Breast epithelium (tissue), 4 donors: ENCODE data around the gene XIRP2. TPM values are rescaled to one million over a fixed set of nuclear protein-coding genes. Genes with fewer than 3 reads are reported as not detected.
A peak's percentile ranks its signal among the peaks of the same experiment; 100 is the strongest.

Experiments used
- DNase-seq, 2 donors: peaks; one replicate each; pipeline ENCODE4 v3.0.0-alpha.2; 2019; ENCODE audit warnings: low spot score in 2 of 2
- H3K27ac ChIP-seq, 2 donors: fragments of 200-600 bp; sonication (generic) in 1 of 2; one replicate each; pipeline ENCODE4 v1.5.1; 2016 to 2019; ENCODE audit warnings: mild to moderate bottlenecking in 1 of 2
- H3K27me3 ChIP-seq, 2 donors: fragments of 200-600 bp; sonication (generic) in 1 of 2; one replicate each; pipeline versions ENCODE4 v1.5.1 to v1.6.0; 2017 to 2019; ENCODE audit warnings: control low read depth in 1 of 2, mild to moderate bottlenecking in 1 of 2
- H3K36me3 ChIP-seq: fragments of 200-600 bp; one replicate; pipeline ENCODE4 v1.5.1; 2019
- H3K4me1 ChIP-seq, 2 donors: fragments of 200-600 bp; sonication (generic); one replicate each; pipeline ENCODE4 v1.5.1; 2016 to 2019; ENCODE audit warnings: control low read depth in 1 of 2
- H3K4me3 ChIP-seq, 3 donors: fragments of 200-600 bp; sonication (generic); 1 replicate in 2 of 3; 2 replicates in 1 of 3; pipeline ENCODE4 v1.5.1; 2016 to 2019; ENCODE audit warnings: mild to moderate bottlenecking in 3 of 3, moderate library complexity in 2 of 3
- H3K9me3 ChIP-seq, 2 donors: fragments of 200-600 bp; sonication (generic) in 1 of 2; one replicate each; pipeline ENCODE4 v1.5.1; 2016 to 2019; ENCODE audit warnings: control low read depth in 1 of 2
- POLR2A ChIP-seq: fragments of 450-650 bp; IDR thresholded peaks from one replicate; pipeline ENCODE4 v1.6.1; 2016; ENCODE audit warnings: antibody characterized with exemption, mild to moderate bottlenecking, moderate library complexity
- POLR2AphosphoS5 ChIP-seq, 3 donors: sonication (generic); formaldehyde crosslinking; IDR thresholded peaks; one replicate each; pipeline ENCODE4 v1.6.1; 2017; ENCODE audit warnings: antibody characterized with exemption in 3 of 3
- intact Hi-C: fragments of 100-400 bp; cut with DNase I; formaldehyde crosslinking; loops from one replicate; pipeline ENCODE4 v1.15.1; 2023; ENCODE audit warnings: low total_unique reads
- total RNA-seq, 3 donors: library from RNA; depleted of rRNA; stranded (reverse); fragments of >200 nt; gene quantifications; one replicate each; pipeline ENCODE4 v1.1.0, GENCODE V29; 2016
- TF ChIP-seq, protein P1 (sequence below), 3 donors: fragments of 450-650 bp; IDR thresholded peaks; one replicate each; pipeline ENCODE4 v1.5.1; 2016 to 2017; ENCODE audit warnings: antibody characterized with exemption in 3 of 3, mild to moderate bottlenecking in 3 of 3, moderate library complexity in 3 of 3

XIRP2 gene
- total RNA-seq, 3 donors from 2014 or later = not detected

- no peaks in the 10 kb centered on the region for H3K4me1 ChIP-seq
- intact Hi-C loops = no loop called here
- no peaks in the 10 kb centered on the region for H3K36me3 ChIP-seq
- TF ChIP-seq, protein P1, sequence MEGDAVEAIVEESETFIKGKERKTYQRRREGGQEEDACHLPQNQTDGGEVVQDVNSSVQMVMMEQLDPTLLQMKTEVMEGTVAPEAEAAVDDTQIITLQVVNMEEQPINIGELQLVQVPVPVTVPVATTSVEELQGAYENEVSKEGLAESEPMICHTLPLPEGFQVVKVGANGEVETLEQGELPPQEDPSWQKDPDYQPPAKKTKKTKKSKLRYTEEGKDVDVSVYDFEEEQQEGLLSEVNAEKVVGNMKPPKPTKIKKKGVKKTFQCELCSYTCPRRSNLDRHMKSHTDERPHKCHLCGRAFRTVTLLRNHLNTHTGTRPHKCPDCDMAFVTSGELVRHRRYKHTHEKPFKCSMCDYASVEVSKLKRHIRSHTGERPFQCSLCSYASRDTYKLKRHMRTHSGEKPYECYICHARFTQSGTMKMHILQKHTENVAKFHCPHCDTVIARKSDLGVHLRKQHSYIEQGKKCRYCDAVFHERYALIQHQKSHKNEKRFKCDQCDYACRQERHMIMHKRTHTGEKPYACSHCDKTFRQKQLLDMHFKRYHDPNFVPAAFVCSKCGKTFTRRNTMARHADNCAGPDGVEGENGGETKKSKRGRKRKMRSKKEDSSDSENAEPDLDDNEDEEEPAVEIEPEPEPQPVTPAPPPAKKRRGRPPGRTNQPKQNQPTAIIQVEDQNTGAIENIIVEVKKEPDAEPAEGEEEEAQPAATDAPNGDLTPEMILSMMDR (IDR thresholded peaks at IDR 0.05) = no peak
- TF ChIP-seq POLR2AphosphoS5 (IDR thresholded peaks at IDR 0.05) = no peak
- TF ChIP-seq POLR2A = no peak
- H3K4me3 ChIP-seq = no peak overlapping the region
- H3K9me3 ChIP-seq = no peaks in the 10 kb centered on the region
- no peak overlapping the region for H3K27ac ChIP-seq
- no peaks in the 10 kb centered on the region for H3K27me3 ChIP-seq
- no peak for DNase-seq
These were observed 311.7 kb downstream of the XIRP2 start for GRCh38 chr2:167200019-167200418.

DNA sequence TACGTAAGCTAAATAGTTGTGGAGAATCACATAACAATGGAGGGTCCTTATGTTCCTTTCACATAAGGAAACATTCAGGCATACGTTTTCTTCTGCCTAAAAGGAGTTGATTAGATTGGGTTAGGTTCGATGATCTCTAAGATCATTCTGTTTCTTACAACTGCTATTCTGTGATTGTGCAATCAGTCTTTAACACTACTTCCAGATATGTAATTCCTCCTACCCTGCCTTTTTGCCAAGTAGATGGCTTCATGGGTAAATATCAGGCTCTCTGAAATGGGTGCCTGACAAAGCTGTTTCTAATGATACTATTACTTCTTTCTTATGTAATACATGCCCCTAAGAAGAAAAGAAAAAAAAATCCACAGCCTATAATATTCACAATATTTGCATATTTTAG, 321.5 kb downstream of the XIRP2 start:
- TF ChIP-seq POLR2A (no peak), POLR2AphosphoS5 (IDR thresholded peaks at IDR 0.05) (no peak)
- TF ChIP-seq, protein P1 (IDR thresholded peaks at IDR 0.05) = no peak
- Histone ChIP-seq H3K4me3 (no peak overlapping the region), H3K36me3 (no peaks in the 10 kb centered on the region), H3K27ac (no peak overlapping the region), H3K27me3 (no peaks in the 10 kb centered on the region), H3K9me3 (no peaks in the 10 kb centered on the region), H3K4me1 (no peaks in the 10 kb centered on the region)
- intact Hi-C loops = loop anchor here (2.0 to 5.0 kb wide), 2 partner anchors 69 to 607 kb away; no protein-coding TSS in a partner anchor
- no peak for DNase-seq

- no peaks in the 10 kb centered on the region for H3K27me3 ChIP-seq
- no peak overlapping the region for H3K27ac ChIP-seq
- intact Hi-C loops = loop anchor here (5.0 kb wide), 1 partner anchor 610 kb away; no protein-coding TSS in a partner anchor
- H3K4me1 ChIP-seq = no peaks in the 10 kb centered on the region
- H3K9me3 ChIP-seq = no peaks in the 10 kb centered on the region
- DNase-seq = no peak
- TF ChIP-seq, protein P1 (IDR thresholded peaks at IDR 0.05) = peak; percentile 32 to 53 (median 43)
- TF ChIP-seq POLR2A = no peak
- H3K4me3 ChIP-seq = no peak overlapping the region
- no peaks in the 10 kb centered on the region for H3K36me3 ChIP-seq
These were observed 323.9 kb downstream of the XIRP2 start for GRCh38 chr2:167212014-167212648.

DNA sequence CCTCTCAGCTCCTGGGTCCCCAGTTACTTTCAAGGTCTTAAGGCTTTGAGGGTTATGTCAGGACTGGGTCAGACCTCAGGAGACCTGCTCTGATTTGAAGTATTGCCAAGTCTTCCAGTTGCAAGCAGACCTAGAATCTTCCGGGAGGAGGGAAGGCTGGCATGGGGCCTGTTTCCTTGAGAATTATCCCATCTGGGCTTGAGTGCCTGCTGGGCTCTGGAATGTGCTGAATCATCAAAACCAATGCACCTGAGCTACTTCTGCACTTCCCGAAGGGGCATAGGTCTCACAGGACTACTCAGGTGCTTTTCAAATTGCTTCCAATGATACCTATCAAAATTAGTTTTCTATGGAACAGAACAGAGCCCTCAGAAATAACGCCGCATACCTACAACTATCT, 327.3 kb downstream of the XIRP2 start:
- intact Hi-C loops = no loop called here
- no peaks in the 10 kb centered on the region for H3K36me3 ChIP-seq
- H3K27ac ChIP-seq = no peak overlapping the region
- TF ChIP-seq, protein P1 (IDR thresholded peaks at IDR 0.05) = no peak
- TF ChIP-seq POLR2A = no peak
- no peak for TF ChIP-seq POLR2AphosphoS5 (IDR thresholded peaks at IDR 0.05)
- no peak overlapping the region for H3K4me3 ChIP-seq
- no peaks in the 10 kb centered on the region for H3K27me3 ChIP-seq
- DNase-seq = no peak
- H3K9me3 ChIP-seq = no peaks in the 10 kb centered on the region
- no peaks in the 10 kb centered on the region for H3K4me1 ChIP-seq

- TF ChIP-seq POLR2AphosphoS5 (IDR thresholded peaks at IDR 0.05) (no peak), POLR2A (no peak)
- TF ChIP-seq, protein P1 (IDR thresholded peaks at IDR 0.05) = no peak
- no peak for DNase-seq
- no peak overlapping the region for H3K4me3 ChIP-seq
- intact Hi-C loops = no loop called here
- no peaks in the 10 kb centered on the region for H3K36me3 ChIP-seq
- no peaks in the 10 kb centered on the region for H3K9me3 ChIP-seq
- no peaks in the 10 kb centered on the region for H3K4me1 ChIP-seq
- no peaks in the 10 kb centered on the region for H3K27me3 ChIP-seq
- no peak overlapping the region for H3K27ac ChIP-seq
These were observed 349.2 kb downstream of the XIRP2 start for GRCh38 chr2:167237478-167237877.
